Caco-2 (cell line): Measurements from ENCODE around the gene MED25. TPM values are rescaled to one million over a fixed set of nuclear protein-coding genes. Genes with fewer than 3 reads are reported as not detected.
A peak's percentile ranks its signal among the peaks of the same experiment; 100 is the strongest.

Experiments
- BruUV-seq: library from RNA; stranded (reverse); fragments of 400-500 nt; replicated peaks from 2 replicates; lab custom pipeline; 2021; lab: Mats Ljungman, UMichigan
- CTCF ChIA-PET: fragments of 300-600 bp; sonication (Branson Sonifier 250); formaldehyde crosslinking; loops from one replicate; lab custom pipeline; 2022; ENCODE audit warnings: antibody characterized with exemption; lab: Charles Lee
- POLR2A ChIA-PET: fragments of 300-600 bp; sonication (Branson Sonifier 250); formaldehyde crosslinking; loops from one replicate; lab custom pipeline; 2022; ENCODE audit warnings: antibody characterized with exemption; lab: Charles Lee
- DNase-seq, 2 experiments: peaks; one replicate each; pipeline versions ENCODE4 v3.0.0 to v3.0.0-alpha.2; 2020 to 2022
- H3K27me3 ChIP-seq: replicated peaks from 2 replicates; pipeline ENCODE4 v1.6.0; 2011; ENCODE audit warnings: low read length; ENCODE audit not compliant: control insufficient read depth, insufficient read depth
- H3K36me3 ChIP-seq: 2 replicates; pipeline ENCODE4 v1.5.1; 2011; ENCODE audit warnings: low read length; ENCODE audit not compliant: control insufficient read depth, insufficient read depth
- H3K4me1 ChIP-seq: fragments of 250-450 bp; sonication (Bioruptor Pico); 2 replicates; pipeline ENCODE4 v1.5.1; 2020; ENCODE audit warnings: mild to moderate bottlenecking
- H3K4me3 ChIP-seq: 2 replicates; pipeline ENCODE4 v1.5.1; 2011; ENCODE audit warnings: low read depth, mild to moderate bottlenecking, control low read depth, low read length
- H3K9me3 ChIP-seq: fragments of 250-450 bp; sonication (Bioruptor Pico); 2 replicates; pipeline ENCODE4 v1.5.1; 2020; ENCODE audit warnings: mild to moderate bottlenecking, moderate library complexity
- H3K27ac Mint-ChIP-seq: one replicate; pipeline ENCODE4 v1.8.0; 2022; ENCODE audit warnings: mixed read lengths; ENCODE audit not compliant: unreplicated experiment
- H3K27me3 Mint-ChIP-seq: one replicate; pipeline ENCODE4 v1.8.0; 2022; ENCODE audit warnings: mixed read lengths; ENCODE audit not compliant: insufficient read depth, unreplicated experiment
- H3K36me3 Mint-ChIP-seq: one replicate; pipeline ENCODE4 v1.8.0; 2022; ENCODE audit warnings: mild to moderate bottlenecking, mixed read lengths; ENCODE audit not compliant: insufficient read depth, unreplicated experiment
- H3K4me1 Mint-ChIP-seq: one replicate; pipeline ENCODE4 v1.8.0; 2022; ENCODE audit warnings: low read depth, mixed read lengths; ENCODE audit not compliant: unreplicated experiment
- H3K4me3 Mint-ChIP-seq: one replicate; pipeline ENCODE4 v1.8.0; 2022; ENCODE audit warnings: mild to moderate bottlenecking, moderate library complexity, mixed read lengths; ENCODE audit not compliant: unreplicated experiment
- H3K9me3 Mint-ChIP-seq: one replicate; pipeline ENCODE4 v1.8.0; 2022; ENCODE audit warnings: mixed read lengths; ENCODE audit not compliant: unreplicated experiment
- CTCF ChIP-seq, 2 experiments: fragments of 200-600 bp in 1 of 2; IDR thresholded peaks; 1 replicate in 1 of 2; 2 replicates in 1 of 2; pipeline versions ENCODE4 v1.5.1 to v1.8.0; 2011 to 2022; ENCODE audit warnings: antibody characterized with exemption in 1 of 2, control low read depth in 1 of 2, inconsistent platforms in 1 of 2, low read depth in 1 of 2, low read length in 1 of 2, mild to moderate bottlenecking in 1 of 2, moderate library complexity in 1 of 2; ENCODE audit not compliant: insufficient read depth in 1 of 2, severe bottlenecking in 1 of 2, unreplicated experiment in 1 of 2
- intact Hi-C: fragments of 100-400 bp; cut with micrococcal nuclease; formaldehyde crosslinking; loops from one replicate; pipeline ENCODE4 v1.10.0; 2022; ENCODE audit not compliant: unreplicated experiment
- total RNA-seq: library from RNA; stranded (reverse); gene quantifications from 2 replicates; pipeline ENCODE4 v1.2.3, GENCODE V29; 2022

MED25 gene
- total RNA-seq, 1 experiment from 2014 or later = 102 TPM

DNA sequence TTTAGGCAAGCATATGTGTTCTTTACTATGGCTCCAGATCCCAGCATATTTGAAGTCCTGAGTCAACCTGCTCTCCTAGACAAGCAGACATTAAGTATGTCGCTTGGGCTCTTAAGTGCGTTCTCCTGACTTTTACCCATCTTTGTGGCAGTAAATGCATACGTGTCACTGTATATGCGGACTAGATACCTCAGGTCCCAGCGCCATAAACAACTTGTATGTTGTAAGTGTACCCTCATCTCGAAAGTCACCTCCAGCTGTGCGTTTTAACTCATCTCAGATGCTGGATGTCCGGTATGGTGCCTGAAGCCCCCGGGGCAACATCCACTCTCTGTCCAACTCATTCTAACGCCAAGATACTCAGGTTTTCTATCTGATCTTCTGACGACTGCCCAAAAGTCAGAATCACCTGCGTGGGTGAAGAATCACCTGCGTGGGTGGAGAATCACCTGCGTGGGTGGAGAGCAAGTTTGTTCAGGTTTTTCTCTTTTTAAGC, 34.6 kb downstream of the MED25 start:
- Mint-ChIP-seq H3K27ac (peak overlapping the region; percentile 97), H3K9me3 (peaks cover 16% of the 10 kb centered on the region), H3K36me3 (peaks cover 71% of the 10 kb centered on the region), H3K4me3 (peak overlapping the region; percentile 82), H3K4me1 (peaks cover 17% of the 10 kb centered on the region), H3K27me3 (no peaks in the 10 kb centered on the region)
- BruUV-seq = TSS peak; percentile 63
- Histone ChIP-seq H3K4me3 (peak overlapping the region; percentile 73; the same call in 1 of the 2 replicates), H3K4me1 (peaks cover 14% of the 10 kb centered on the region), H3K36me3 (peaks cover 10% of the 10 kb centered on the region), H3K27me3 (no peaks in the 10 kb centered on the region), H3K9me3 (no peaks in the 10 kb centered on the region)
- no peak for DNase-seq
- ChIA-PET CTCF (no interaction called here), POLR2A (no interaction called here)
- TF ChIP-seq CTCF (IDR thresholded peaks at IDR 0.05; ENCODE audit: insufficient read depth in 1 of 2, low read depth in 1 of 2, low read length in 1 of 2, severe bottlenecking in 1 of 2, unreplicated experiment in 1 of 2) = no peak
- intact Hi-C loops = loop anchor here (5.0 kb wide), 2 partner anchors 35 to 85 kb away; partner anchors contain the start of genes AP2A1 and MED25

DNA sequence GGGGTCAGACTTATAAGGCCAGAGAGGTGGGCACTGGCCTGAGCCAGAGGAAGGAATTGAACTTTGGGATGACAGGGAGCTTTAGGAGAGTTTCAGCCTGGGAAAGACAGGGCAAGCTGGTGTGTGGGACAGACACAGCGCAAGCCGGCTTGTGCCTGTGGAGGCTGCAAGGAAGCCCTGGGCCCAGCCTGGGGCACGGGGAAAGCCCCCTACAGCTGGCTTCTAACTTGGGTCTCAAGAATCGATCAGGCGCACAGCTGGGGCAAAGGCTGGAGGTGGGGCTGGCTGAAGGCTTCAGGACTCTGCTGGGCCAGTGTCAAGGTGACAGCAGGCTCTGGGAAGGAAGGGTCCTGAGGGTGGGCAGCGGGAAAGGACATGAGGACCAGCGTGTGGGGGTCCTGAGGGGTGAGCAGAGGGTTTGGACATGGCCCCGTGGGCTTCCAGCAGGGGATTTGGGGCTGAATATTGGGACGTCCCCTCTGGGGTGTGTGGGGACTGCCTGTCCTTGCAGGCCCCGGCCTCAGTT, 35.8 kb downstream of the MED25 start:
- peak overlapping the region; percentile 82 for H3K4me3 Mint-ChIP-seq
- CTCF ChIA-PET = no interaction called here
- H3K27me3 Mint-ChIP-seq = no peaks in the 10 kb centered on the region
- no peak overlapping the region for H3K4me3 ChIP-seq
- peaks cover 17% of the 10 kb centered on the region for H3K4me1 Mint-ChIP-seq
- H3K27me3 ChIP-seq = no peaks in the 10 kb centered on the region
- no peak for TF ChIP-seq CTCF (IDR thresholded peaks at IDR 0.05; ENCODE audit: insufficient read depth in 1 of 2, low read depth in 1 of 2, low read length in 1 of 2, severe bottlenecking in 1 of 2, unreplicated experiment in 1 of 2)
- H3K9me3 Mint-ChIP-seq = peaks cover 13% of the 10 kb centered on the region
- H3K9me3 ChIP-seq = no peaks in the 10 kb centered on the region
- peaks cover 80% of the 10 kb centered on the region for H3K36me3 Mint-ChIP-seq
- no peak overlapping the region for H3K27ac Mint-ChIP-seq
- POLR2A ChIA-PET = interaction anchor here (1.1 kb wide), 1 partner anchor 23 kb away, joined by 3 read pairs; the partner anchor contains the start of genes AKT1S1 and TBC1D17
- BruUV-seq = no TSS peak
- peaks cover 10% of the 10 kb centered on the region for H3K36me3 ChIP-seq
- H3K4me1 ChIP-seq = peaks cover 14% of the 10 kb centered on the region
- DNase-seq = no peak
- intact Hi-C loops = loop anchor here (5.0 kb wide), 2 partner anchors 37 to 87 kb away; partner anchors contain the start of genes AP2A1 and MED25

DNA sequence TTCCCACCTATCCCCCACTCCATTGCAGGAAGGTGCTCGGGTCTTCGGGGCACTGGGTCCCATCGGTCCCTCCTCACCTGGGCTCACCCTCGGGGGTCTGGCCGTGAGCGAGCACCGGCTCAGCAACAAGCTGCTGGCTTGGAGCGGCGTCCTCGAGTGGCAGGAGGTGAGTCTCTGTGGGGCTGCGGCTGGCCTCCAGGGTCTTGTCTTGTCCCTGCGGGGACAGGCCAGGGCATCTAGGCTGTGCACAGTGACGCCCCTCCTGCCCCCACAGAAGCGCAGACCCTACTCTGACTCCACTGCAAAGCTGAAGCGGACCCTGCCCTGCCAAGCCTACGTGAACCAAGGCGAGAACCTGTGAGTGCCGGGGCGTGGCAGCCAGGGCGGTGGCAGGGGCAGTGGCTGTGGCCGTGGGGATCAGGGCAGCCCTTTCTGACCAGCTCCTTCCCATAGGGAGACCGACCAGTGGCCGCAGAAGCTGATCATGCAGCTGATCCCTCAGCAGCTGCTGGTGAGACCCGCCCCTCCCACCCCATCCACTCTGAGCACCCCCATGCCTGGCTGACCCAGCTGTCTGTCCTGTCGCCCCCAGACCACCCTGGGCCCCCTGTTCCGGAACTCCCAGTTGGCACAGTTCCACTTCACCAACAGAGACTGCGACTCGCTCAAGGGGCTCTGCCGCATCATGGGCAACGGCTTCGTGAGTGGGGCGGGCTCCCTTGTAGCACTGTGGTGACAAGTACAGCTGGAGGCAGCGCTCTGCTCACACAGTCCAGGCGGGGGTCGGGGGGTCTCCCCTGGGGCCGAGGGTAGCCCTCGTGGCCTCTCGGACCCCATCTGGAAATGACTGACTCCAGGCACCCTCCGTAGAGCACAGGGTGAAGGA, 36.5 kb downstream of the MED25 start:
- Mint-ChIP-seq H3K27me3 (no peaks in the 10 kb centered on the region), H3K4me3 (no peak overlapping the region), H3K27ac (peak overlapping the region; percentile 37), H3K4me1 (peaks cover 17% of the 10 kb centered on the region), H3K9me3 (peaks cover 6% of the 10 kb centered on the region), H3K36me3 (peaks cover 80% of the 10 kb centered on the region)
- H3K36me3 ChIP-seq = peaks cover 10% of the 10 kb centered on the region
- no TSS peak for BruUV-seq
- H3K4me1 ChIP-seq = peaks cover 14% of the 10 kb centered on the region
- no peak for TF ChIP-seq CTCF (IDR thresholded peaks at IDR 0.05; ENCODE audit: insufficient read depth in 1 of 2, low read depth in 1 of 2, low read length in 1 of 2, severe bottlenecking in 1 of 2, unreplicated experiment in 1 of 2)
- POLR2A ChIA-PET = interaction anchor here (1.1 kb wide), 1 partner anchor 22 kb away, joined by 3 read pairs; the partner anchor contains the start of genes AKT1S1 and TBC1D17
- intact Hi-C loops = loop anchor here (5.0 kb wide), 2 partner anchors 37 to 87 kb away; partner anchors contain the start of genes AP2A1 and MED25
- no peak for DNase-seq
- no peaks in the 10 kb centered on the region for H3K27me3 ChIP-seq
- no peaks in the 10 kb centered on the region for H3K9me3 ChIP-seq
- CTCF ChIA-PET = no interaction called here
- no peak overlapping the region for H3K4me3 ChIP-seq
